HG02970 (cell line): Measurements from ENCODE around the gene PITPNM3.

ENCODE experiments used
- ATAC-seq: cut with Tn5 transposase; IDR thresholded peaks from one replicate; pipeline ENCODE4 v1.9.1; 2021; ENCODE audit warnings: mild to moderate bottlenecking, moderate library complexity, moderate number of reproducible peaks; ENCODE audit not compliant: unreplicated experiment, low FRiP score

PITPNM3 gene

GRCh38 chr17:6452471-6453266 lies 103.7 kb downstream of the PITPNM3 start:
- no peak for ATAC-seq

DNA sequence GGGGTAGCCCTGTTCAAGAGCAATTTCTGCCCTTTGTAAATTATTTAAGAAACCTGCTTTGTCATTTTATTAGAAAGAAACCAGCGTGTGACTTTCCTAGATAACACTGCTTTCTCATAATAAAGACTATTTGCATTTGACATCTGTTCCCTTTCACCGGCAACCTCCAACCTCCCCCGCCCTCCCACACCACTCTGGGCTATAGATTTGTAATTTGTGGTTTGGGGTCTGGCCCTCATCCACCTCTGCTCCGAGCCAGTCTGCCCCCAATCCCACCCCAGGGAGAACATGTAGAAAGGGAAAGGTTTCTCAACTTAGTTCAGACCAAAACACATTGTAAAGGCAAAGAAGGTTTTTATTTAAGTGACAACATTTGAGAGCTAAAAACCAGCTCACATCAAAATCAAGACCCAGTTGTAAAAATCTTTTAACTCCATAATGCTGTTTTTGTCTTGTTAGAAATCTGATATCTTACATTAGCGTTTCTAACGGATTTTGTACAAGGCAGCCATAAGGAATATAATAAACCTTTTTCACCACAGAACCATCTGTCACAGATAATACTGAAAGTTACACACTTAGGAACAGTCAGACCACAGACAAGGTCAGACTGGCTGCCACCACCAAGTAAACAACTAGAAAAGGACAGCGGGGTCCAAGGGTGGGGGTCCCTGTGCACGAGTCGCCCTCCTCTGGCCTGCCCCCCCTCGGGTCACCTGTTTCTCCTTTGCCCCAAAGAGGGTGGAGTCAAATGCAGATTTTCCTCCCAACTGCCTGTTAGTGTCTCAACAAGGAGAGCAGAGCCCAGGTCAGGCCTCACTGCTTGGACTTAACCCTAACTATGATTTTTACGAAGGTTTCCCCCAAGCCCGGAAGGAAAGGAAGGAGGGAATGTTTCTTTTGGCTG lies 105.2 kb downstream of the PITPNM3 start:
- ATAC-seq, result no peak

GRCh38 chr17:6449307-6449706 lies 107.0 kb downstream of the PITPNM3 start:
- no peak for ATAC-seq

- no peak for ATAC-seq
Observed at GRCh38 chr17:6448473-6448872, 107.9 kb downstream of the PITPNM3 start.

- ATAC-seq, result no peak
Observed at GRCh38 chr17:6446516-6447100, 109.7 kb downstream of the PITPNM3 start.

- no peak for ATAC-seq
Observed at GRCh38 chr17:6444571-6445335, 111.6 kb downstream of the PITPNM3 start.

DNA sequence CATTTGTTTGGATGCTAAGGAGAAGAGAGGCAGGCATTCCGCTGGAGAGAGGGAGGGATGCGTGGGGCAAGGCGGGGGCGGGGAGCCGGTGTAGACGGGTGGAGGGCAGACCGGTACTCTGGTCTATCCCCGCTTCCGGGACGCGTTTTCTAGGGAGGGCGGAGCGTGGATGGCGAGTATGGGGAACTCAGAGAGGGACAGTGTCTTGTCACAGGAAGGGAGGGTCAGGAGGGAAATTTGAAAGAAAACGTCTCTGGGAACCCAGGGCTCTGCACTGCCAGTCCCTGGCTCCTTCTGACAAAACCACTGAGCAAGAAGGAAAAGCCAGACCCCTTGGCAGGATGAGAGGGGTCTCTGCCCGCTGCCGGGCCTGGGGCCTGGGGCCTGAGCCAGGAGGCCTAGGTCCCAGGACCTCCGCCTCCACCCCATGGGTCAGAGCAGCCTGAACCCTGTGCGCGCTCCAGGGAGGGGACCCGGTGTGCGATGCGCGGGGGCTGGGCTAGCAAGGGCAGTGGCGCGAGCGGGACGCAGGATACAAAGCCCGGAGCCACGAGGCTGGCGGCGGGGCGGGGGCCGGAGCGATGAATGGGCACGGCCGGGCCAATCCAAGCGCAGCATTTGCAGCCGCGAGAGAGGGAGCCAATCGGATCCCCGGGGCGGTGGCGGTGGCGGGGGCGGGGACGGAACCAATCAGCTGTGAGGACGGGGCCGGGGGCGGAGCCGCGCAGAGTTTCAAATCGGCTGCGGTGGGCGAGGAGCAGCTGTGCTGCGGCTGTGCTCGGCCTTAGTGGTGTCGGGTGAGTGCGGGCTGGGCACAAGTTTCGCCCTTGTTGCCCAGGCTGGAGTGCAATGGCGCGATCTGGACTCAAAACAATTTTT lies 112.4 kb downstream of the PITPNM3 start, which contains the start of gene PIMREG:
PIMREG (plus strand) TSS at position 764 of the 879 bp plus-strand sequence. CDS start 656 bp downstream, outside the sequence.
- ATAC-seq, result peak; percentile 64

GRCh38 chr17:6442775-6443174 lies 113.6 kb downstream of the PITPNM3 start:
- ATAC-seq, result no peak

DNA sequence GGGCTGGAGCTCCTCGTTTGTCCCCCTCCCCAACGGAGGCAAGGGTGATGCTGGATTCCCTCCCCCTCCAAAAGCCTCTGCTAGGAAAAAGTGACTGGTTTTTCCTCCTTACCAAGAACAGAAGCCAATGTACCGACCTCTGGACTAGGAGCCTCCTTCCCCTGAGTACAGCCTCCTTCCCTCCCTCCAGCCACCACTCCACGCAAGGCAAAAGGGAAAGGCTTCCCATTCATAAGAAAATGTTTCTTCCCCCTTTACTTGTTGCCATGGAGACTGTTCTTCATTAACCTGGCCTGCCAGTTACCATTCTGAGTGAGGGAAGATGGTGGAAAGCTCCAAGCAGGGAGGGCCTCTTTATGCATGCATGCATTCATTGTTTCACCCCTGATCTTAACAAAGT lies 116.4 kb downstream of the PITPNM3 start:
- ATAC-seq, result no peak

GRCh38 chr17:6437956-6438355 lies 118.4 kb downstream of the PITPNM3 start:
- ATAC-seq, result no peak

DNA sequence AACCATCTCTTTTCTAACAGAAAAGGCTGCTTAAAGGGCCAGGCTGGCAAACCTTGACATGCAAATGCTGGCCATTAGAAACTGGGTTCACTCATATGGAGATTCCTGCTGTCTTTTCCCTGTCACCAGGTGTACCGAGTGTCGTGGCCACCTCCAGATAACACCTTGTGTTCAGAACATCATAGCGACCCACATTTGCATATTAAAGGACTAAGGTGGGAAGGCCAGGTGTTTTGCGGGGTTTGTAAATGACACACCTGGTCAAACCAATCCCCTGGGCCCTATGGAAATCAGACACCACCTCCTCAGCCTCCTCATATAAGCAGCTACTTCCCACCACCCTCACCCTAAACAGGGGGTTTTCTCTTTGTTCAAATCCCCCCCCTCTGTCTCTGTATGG lies 118.9 kb downstream of the PITPNM3 start:
- no peak for ATAC-seq

DNA sequence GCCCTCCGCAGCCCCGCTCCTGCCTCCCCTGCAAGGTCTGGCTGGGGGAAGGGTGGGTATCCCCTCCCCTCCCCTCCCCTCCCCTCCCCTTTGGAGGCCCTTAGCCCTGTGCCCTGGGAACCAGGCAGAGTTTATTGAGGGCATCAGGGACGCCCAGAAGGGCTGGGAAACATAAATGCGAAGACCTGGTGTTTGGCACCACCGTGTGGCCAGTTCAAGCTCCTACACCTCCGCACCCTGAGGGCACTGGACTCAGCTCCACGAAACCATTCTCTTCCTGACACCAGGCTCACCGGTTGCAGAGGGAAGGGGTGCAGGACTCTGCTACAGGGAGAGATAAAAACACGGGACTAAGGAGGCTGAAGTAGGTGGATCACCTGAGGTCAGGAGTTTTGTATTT lies 120.4 kb downstream of the PITPNM3 start:
- no peak for ATAC-seq

GRCh38 chr17:6435051-6435450 lies 121.3 kb downstream of the PITPNM3 start, which contains the start of gene AIPL1:
TSS of gene AIPL1 (minus strand) at chr17:6435121. CDS start at chr17:6435104, 17 bp downstream.
- ATAC-seq, result no peak

GRCh38 chr17:6430769-6431168 lies 125.6 kb downstream of the PITPNM3 start:
- ATAC-seq, result no peak

- no peak for ATAC-seq
Observed at GRCh38 chr17:6429266-6429665, 127.1 kb downstream of the PITPNM3 start.

- no peak for ATAC-seq
Observed at GRCh38 chr17:6428207-6428965, 128.0 kb downstream of the PITPNM3 start.

DNA sequence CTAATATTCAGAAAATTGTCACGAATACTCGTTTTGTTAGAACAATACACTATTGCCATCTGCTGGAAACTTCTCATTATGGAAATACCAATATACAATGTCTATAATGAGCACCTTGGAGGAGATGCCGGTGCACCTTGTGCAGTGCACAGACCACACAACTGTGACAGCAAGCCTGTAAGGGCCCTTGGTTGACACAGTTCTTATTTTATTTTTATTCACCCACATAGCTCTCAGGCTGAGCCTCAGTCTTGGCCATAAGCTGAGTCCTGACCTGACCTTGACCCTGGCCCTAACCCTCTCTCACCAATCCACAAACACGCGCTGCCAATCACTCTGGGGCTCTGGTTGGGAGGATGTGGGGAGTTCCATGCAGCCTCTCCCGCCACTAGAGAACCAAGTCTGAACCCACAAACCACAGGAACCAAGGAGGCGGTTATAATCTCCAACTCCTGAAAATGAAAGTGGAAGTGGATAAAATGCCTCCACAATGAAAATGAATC lies 129.0 kb downstream of the PITPNM3 start:
- ATAC-seq, result no peak

- no peak for ATAC-seq
Observed at GRCh38 chr17:6426356-6427101, 129.8 kb downstream of the PITPNM3 start.
